ENCODE results near the gene PDIK1L. TPM values are rescaled to one million over a fixed set of nuclear protein-coding genes. Genes with fewer than 3 reads are reported as not detected.

PDIK1L gene
- total and polyA plus RNA-seq, 2 of the 4 experiments (the other 2 are of a cell fraction): 1.4 to 3.0 TPM

DNA sequence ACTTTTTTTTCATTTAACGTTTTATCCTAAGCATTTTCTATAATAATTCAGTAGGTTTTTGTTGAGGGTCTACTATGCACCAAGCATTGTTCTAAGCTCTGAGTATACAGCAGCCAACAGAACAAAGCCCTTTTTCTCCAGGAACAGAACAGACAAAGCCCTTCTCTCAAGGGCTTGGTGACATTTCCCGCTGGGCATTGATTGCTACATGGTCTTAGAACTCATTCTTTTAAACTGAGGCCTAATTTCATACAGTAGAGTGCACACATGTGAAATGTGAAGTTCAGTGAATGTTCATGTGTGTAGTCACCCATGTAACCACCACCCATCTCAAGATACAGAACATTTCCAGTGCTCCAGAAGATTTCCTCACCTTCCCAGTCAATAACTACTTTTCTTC is 15.2 kb upstream of the PDIK1L start:
- no TSS peak for BruUV-seq (replicated peaks)
- Histone ChIP-seq H3K4me3 (ENCODE audit: insufficient read depth, low read depth, low read length) (no peak overlapping the region), H3K9me3 (ENCODE audit: control insufficient read depth, insufficient read depth, low read length) (no peaks in the 10 kb centered on the region), H2BK120ac (ENCODE audit: low read depth, low read length) (no peak overlapping the region), H2AK5ac (ENCODE audit: low read depth, low read length) (no peak overlapping the region), H3K9me1 (ENCODE audit: insufficient read depth, low read length) (peaks cover 3% of the 10 kb centered on the region; the same call in 1 of the 2 replicates), H4K91ac (ENCODE audit: insufficient read depth, low read depth, low read length) (no peak overlapping the region), H2BK20ac (ENCODE audit: low read depth, low read length) (no peak overlapping the region), H3K4ac (ENCODE audit: low read depth, low read length) (no peak overlapping the region), H3K18ac (ENCODE audit: low read depth, low read length) (no peak overlapping the region), H4K5ac (ENCODE audit: low read depth, low read length) (no peak overlapping the region), H3K79me1 (ENCODE audit: low read depth in 1 of 2, low read length in 2 of 2) (no peaks in the 10 kb centered on the region), H2AK9ac (replicated peaks; ENCODE audit: low read depth, low read length, poor library complexity) (no peak overlapping the region), H3K36me3 (ENCODE audit: control insufficient read depth, insufficient read depth, low read length) (no peaks in the 10 kb centered on the region), H2BK5ac (ENCODE audit: low read depth, low read length, poor library complexity, severe bottlenecking) (no peak overlapping the region), H2AFZ (replicated peaks; ENCODE audit: low read length, poor library complexity) (no peak overlapping the region), H3K4me2 (ENCODE audit: low read depth, low read length) (no peak overlapping the region), H2BK15ac (ENCODE audit: low read depth, low read length) (no peak overlapping the region), H3K27ac (ENCODE audit: insufficient read depth, low read length) (no peak overlapping the region), H3K9ac (ENCODE audit: low read depth, low read length) (no peak overlapping the region), H3K14ac (replicated peaks; ENCODE audit: low read depth, low read length) (no peak overlapping the region), H4K8ac (ENCODE audit: low read depth in 2 of 2, low read length in 2 of 2) (no peak overlapping the region), H3K4me1 (ENCODE audit: control insufficient read depth, insufficient read depth, low read length) (peaks cover 2% of the 10 kb centered on the region; the same call in 1 of the 2 replicates), H3K23ac (ENCODE audit: low read depth, low read length) (no peak overlapping the region), H3K56ac (ENCODE audit: extremely low read depth, insufficient read depth, low read length) (no peak overlapping the region), H4K20me1 (ENCODE audit: insufficient read depth, low read length) (no peaks in the 10 kb centered on the region), H3K27me3 (ENCODE audit: control insufficient read depth, insufficient read depth, low read length) (peaks cover 30% of the 10 kb centered on the region)
- intact Hi-C loops (cut with micrococcal nuclease) (no loop called here), in situ Hi-C loops (cut with MboI; ENCODE audit: low sequenced_read_pairs) (loop anchor here (5.0 kb wide), 1 partner anchor 54 kb away; no protein-coding TSS in a partner anchor), dilution Hi-C loops (cut with HindIII; ENCODE audit: low sequenced_read_pairs, unreplicated experiment) (no loop called here)
- TF ChIP-seq RAD21 (IDR thresholded peaks at IDR 0.05; ENCODE audit: low read length) (no peak), MAZ (IDR thresholded peaks at IDR 0.05; ENCODE audit: borderline replicate concordance, low read depth, low read length) (no peak), SMC3 (IDR thresholded peaks at IDR 0.05; ENCODE audit: low read depth, low read length) (no peak), FOS (IDR thresholded peaks at IDR 0.05; ENCODE audit: low read depth, low read length) (no peak), MXI1 (IDR thresholded peaks at IDR 0.05; ENCODE audit: borderline replicate concordance, low read depth, low read length) (no peak), POLR2A (IDR thresholded peaks at IDR 0.05; ENCODE audit: low read depth, low read length) (no peak), RCOR1 (IDR thresholded peaks at IDR 0.05; ENCODE audit: insufficient replicate concordance, low read length) (no peak), CHD1 (IDR thresholded peaks at IDR 0.05; ENCODE audit: low read depth, low read length) (no peak), USF2 (IDR thresholded peaks at IDR 0.05; ENCODE audit: low read depth, low read length) (no peak), NFE2L2 (IDR thresholded peaks at IDR 0.05; ENCODE audit: low read depth, low read length) (no peak), BHLHE40 (IDR thresholded peaks at IDR 0.05; ENCODE audit: low read depth, low read length) (no peak), RFX5 (IDR thresholded peaks at IDR 0.05; ENCODE audit: low read depth, low read length) (no peak), CEBPB (IDR thresholded peaks at IDR 0.05; ENCODE audit: low read depth, low read length) (no peak), MAFK (IDR thresholded peaks at IDR 0.05; ENCODE audit: low read depth, low read length) (no peak)
- TF ChIP-seq, protein P1, sequence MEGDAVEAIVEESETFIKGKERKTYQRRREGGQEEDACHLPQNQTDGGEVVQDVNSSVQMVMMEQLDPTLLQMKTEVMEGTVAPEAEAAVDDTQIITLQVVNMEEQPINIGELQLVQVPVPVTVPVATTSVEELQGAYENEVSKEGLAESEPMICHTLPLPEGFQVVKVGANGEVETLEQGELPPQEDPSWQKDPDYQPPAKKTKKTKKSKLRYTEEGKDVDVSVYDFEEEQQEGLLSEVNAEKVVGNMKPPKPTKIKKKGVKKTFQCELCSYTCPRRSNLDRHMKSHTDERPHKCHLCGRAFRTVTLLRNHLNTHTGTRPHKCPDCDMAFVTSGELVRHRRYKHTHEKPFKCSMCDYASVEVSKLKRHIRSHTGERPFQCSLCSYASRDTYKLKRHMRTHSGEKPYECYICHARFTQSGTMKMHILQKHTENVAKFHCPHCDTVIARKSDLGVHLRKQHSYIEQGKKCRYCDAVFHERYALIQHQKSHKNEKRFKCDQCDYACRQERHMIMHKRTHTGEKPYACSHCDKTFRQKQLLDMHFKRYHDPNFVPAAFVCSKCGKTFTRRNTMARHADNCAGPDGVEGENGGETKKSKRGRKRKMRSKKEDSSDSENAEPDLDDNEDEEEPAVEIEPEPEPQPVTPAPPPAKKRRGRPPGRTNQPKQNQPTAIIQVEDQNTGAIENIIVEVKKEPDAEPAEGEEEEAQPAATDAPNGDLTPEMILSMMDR (conservative IDR thresholded peaks at IDR 0.05; ENCODE audit: low read depth, low read length): no peak
- TF ChIP-seq, protein P2, sequence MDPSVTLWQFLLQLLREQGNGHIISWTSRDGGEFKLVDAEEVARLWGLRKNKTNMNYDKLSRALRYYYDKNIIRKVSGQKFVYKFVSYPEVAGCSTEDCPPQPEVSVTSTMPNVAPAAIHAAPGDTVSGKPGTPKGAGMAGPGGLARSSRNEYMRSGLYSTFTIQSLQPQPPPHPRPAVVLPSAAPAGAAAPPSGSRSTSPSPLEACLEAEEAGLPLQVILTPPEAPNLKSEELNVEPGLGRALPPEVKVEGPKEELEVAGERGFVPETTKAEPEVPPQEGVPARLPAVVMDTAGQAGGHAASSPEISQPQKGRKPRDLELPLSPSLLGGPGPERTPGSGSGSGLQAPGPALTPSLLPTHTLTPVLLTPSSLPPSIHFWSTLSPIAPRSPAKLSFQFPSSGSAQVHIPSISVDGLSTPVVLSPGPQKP (IDR thresholded peaks at IDR 0.05; ENCODE audit: borderline replicate concordance, low read depth, low read length): no peak
- CTCF ChIA-PET: interaction anchor here (1.2 kb wide), 1 partner anchor 48 kb away, joined by 3 read pairs; no protein-coding TSS in a partner anchor
- DNase-seq: no peak
- POLR2A ChIA-PET (ENCODE audit: unreplicated experiment): no interaction called here
- no peak for ATAC-seq (ENCODE audit: low read depth)
- no CpG with 5 or more reads among the region's 2 CpGs for WGBS, 2 experiments (ENCODE audit: extremely low coverage in 2 of 2, insufficient read length in 1 of 2)

Data from IMR-90 (cell line).